GM12892 (cell line): ENCODE data around the gene SDCBP2.

Experiments used
- POLR2A ChIP-seq: IDR thresholded peaks from 2 replicates; pipeline ENCODE4 v1.6.1; 2011; ENCODE audit warnings: low read depth, low read length, control low read depth
- POLR2AphosphoS5 ChIP-seq: IDR thresholded peaks from 2 replicates; pipeline ENCODE4 v1.6.1; 2011; ENCODE audit warnings: low read depth, low read length, control low read depth
- TAF1 ChIP-seq: IDR thresholded peaks from 2 replicates; pipeline ENCODE4 v1.6.1; 2011; ENCODE audit warnings: low read depth, mild to moderate bottlenecking, control low read depth, low read length, borderline replicate concordance

DNA sequence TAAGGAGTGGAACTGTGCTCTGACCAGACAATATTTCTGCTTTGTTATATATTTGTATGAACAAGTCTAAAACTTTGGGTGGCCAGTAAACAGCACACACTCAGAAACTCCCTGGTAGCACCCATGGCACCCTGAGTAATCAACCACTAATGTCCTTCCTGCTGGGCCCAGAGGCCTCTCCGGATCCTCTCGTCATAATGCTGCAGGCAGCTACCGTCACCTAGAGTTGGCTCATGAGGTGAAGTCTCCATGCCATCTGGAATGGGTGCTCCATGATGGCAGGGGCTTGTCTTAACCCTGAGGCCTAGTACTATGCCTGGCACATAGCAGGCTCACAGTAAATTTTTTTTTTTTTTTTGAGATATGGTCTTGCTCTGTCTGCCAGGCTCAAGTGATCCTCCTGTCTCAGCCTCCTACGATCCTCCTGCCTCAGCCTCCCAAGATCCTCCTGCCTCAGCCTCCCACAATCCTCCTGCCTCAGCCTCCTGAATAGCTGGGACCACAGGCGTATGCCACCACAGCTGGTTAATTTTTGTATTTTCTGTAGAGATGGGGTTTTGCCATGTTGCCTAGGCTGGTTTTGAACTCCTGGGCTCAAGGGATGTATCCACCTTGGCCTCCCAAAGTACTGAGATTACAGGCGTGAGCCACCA, 3.0 kb upstream of the SDCBP2 start:
- TF ChIP-seq POLR2AphosphoS5 (no peak), TAF1 (no peak), POLR2A (no peak)
